ENCODE data around the gene PYGB.

The PYGB gene

GRCh38 chr20:25275813-25276532 is 28.1 kb downstream of the PYGB start:
- TF ChIP-seq ZBTB7A (IDR thresholded peaks at IDR 0.05; ENCODE audit: low read depth): no peak
- TF ChIP-seq TCF12 (IDR thresholded peaks at IDR 0.05; ENCODE audit: low read depth): no peak
- no peak for TF ChIP-seq CEBPB (IDR thresholded peaks at IDR 0.05)
- TF ChIP-seq, protein P1, sequence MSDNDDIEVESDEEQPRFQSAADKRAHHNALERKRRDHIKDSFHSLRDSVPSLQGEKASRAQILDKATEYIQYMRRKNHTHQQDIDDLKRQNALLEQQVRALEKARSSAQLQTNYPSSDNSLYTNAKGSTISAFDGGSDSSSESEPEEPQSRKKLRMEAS (IDR thresholded peaks at IDR 0.05): no peak
- TF ChIP-seq, protein P2, sequence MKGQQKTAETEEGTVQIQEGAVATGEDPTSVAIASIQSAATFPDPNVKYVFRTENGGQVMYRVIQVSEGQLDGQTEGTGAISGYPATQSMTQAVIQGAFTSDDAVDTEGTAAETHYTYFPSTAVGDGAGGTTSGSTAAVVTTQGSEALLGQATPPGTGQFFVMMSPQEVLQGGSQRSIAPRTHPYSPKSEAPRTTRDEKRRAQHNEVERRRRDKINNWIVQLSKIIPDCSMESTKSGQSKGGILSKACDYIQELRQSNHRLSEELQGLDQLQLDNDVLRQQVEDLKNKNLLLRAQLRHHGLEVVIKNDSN (IDR thresholded peaks at IDR 0.05): no peak
- TF ChIP-seq TEAD4 (IDR thresholded peaks at IDR 0.05): no peak
- no peak for TF ChIP-seq RAD21 (IDR thresholded peaks at IDR 0.05; ENCODE audit: low read depth)

GRCh38 chr20:25276533-25277050 is 28.7 kb downstream of the PYGB start:
- TF ChIP-seq CREB1 (IDR thresholded peaks at IDR 0.05; ENCODE audit: low read depth): no peak
- no peak for TF ChIP-seq RAD21 (IDR thresholded peaks at IDR 0.05; ENCODE audit: low read depth)
- TF ChIP-seq, protein P2 (IDR thresholded peaks at IDR 0.05): no peak
- no peak for TF ChIP-seq TCF12 (IDR thresholded peaks at IDR 0.05; ENCODE audit: low read depth)
- no peak for TF ChIP-seq EGR1 (IDR thresholded peaks at IDR 0.05)
- TF ChIP-seq ZBTB7A (IDR thresholded peaks at IDR 0.05; ENCODE audit: low read depth): no peak
- TF ChIP-seq, protein P1 (IDR thresholded peaks at IDR 0.05): no peak
- TF ChIP-seq NFIC (IDR thresholded peaks at IDR 0.05): no peak
- TF ChIP-seq EP300 (IDR thresholded peaks at IDR 0.05; ENCODE audit: borderline replicate concordance): no peak
- no peak for TF ChIP-seq CEBPB (IDR thresholded peaks at IDR 0.05)
- TF ChIP-seq FOXM1 (IDR thresholded peaks at IDR 0.05; ENCODE audit: borderline replicate concordance, low read depth): no peak

- TF ChIP-seq TCF12 (IDR thresholded peaks at IDR 0.05; ENCODE audit: low read depth): no peak
- no peak for TF ChIP-seq EGR1 (IDR thresholded peaks at IDR 0.05)
- no peak for TF ChIP-seq YY1 (IDR thresholded peaks at IDR 0.05; ENCODE audit: low read depth)
- no peak for TF ChIP-seq CEBPB (IDR thresholded peaks at IDR 0.05)
- TF ChIP-seq REST (IDR thresholded peaks at IDR 0.05; ENCODE audit: low read depth): no peak
- TF ChIP-seq RAD21 (IDR thresholded peaks at IDR 0.05; ENCODE audit: low read depth): no peak
- TF ChIP-seq, protein P2 (IDR thresholded peaks at IDR 0.05): no peak
- TF ChIP-seq, protein P1 (IDR thresholded peaks at IDR 0.05): no peak
- no peak for TF ChIP-seq CREB1 (IDR thresholded peaks at IDR 0.05; ENCODE audit: low read depth)
- no peak for TF ChIP-seq EP300 (IDR thresholded peaks at IDR 0.05; ENCODE audit: borderline replicate concordance)
- no peak for TF ChIP-seq NFIC (IDR thresholded peaks at IDR 0.05)
- no peak for TF ChIP-seq TAF1 (IDR thresholded peaks at IDR 0.05; ENCODE audit: low read depth)
- TF ChIP-seq FOXM1 (IDR thresholded peaks at IDR 0.05; ENCODE audit: borderline replicate concordance, low read depth): no peak
- TF ChIP-seq TEAD4 (IDR thresholded peaks at IDR 0.05): no peak
- no peak for TF ChIP-seq ZBTB7A (IDR thresholded peaks at IDR 0.05; ENCODE audit: low read depth)
Observed at GRCh38 chr20:25277051-25277801, 29.3 kb downstream of the PYGB start.

DNA sequence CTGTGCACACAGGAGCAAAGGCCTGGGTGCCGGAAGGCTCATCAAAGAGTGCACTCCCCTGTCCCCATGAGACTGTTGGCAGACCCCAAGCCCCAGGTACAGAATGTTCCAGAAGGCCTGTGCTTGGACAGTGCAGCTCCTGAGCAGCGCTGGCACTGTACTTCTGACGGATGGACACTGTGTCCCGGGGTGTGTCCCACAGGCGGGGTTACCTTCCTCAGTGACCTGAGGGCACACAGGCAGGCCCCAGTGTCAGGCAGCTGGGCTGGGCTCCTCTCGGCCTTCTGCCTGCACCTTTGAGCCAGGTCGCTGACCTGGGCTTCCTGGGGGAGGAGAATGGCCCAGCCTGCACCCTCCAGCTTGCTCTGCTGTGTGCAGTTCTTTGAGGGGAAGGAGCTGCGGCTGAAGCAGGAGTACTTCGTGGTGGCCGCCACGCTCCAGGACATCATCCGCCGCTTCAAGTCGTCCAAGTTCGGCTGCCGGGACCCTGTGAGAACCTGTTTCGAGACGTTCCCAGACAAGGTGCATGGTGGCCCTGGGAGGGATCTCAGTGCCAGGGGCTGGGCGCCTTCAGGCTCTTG is 30.1 kb downstream of the PYGB start:
- TF ChIP-seq CEBPB (IDR thresholded peaks at IDR 0.05) (no peak), TCF12 (IDR thresholded peaks at IDR 0.05; ENCODE audit: low read depth) (no peak), TEAD4 (IDR thresholded peaks at IDR 0.05) (no peak), CREB1 (IDR thresholded peaks at IDR 0.05; ENCODE audit: low read depth) (no peak), TAF1 (IDR thresholded peaks at IDR 0.05; ENCODE audit: low read depth) (no peak), FOXM1 (IDR thresholded peaks at IDR 0.05; ENCODE audit: borderline replicate concordance, low read depth) (no peak), NFIC (IDR thresholded peaks at IDR 0.05) (no peak), EGR1 (IDR thresholded peaks at IDR 0.05) (no peak), REST (IDR thresholded peaks at IDR 0.05; ENCODE audit: low read depth) (no peak), EP300 (IDR thresholded peaks at IDR 0.05; ENCODE audit: borderline replicate concordance) (no peak), ZBTB7A (IDR thresholded peaks at IDR 0.05; ENCODE audit: low read depth) (no peak), RAD21 (IDR thresholded peaks at IDR 0.05; ENCODE audit: low read depth) (no peak), YY1 (IDR thresholded peaks at IDR 0.05; ENCODE audit: low read depth) (no peak)
- TF ChIP-seq, protein P2 (IDR thresholded peaks at IDR 0.05): no peak
- TF ChIP-seq, protein P1 (IDR thresholded peaks at IDR 0.05): no peak

Data from Ishikawa (cell line).